ENCODE measurements around the gene MAP4.

MAP4 gene

GRCh38 chr3:47877290-47877689, 138.9 kb downstream of the MAP4 start:
- no peak for TF ChIP-seq CTCF (IDR thresholded peaks at IDR 0.05; ENCODE audit: low read length, missing control alignments)
- DNase-seq (ENCODE audit: low read depth), result peak; percentile 31
- no peak overlapping the region for H3K4me3 ChIP-seq (replicated peaks; ENCODE audit: low read depth, low read length)

- TF ChIP-seq CTCF (IDR thresholded peaks at IDR 0.05; ENCODE audit: low read length, missing control alignments), result no peak
- DNase-seq (ENCODE audit: low read depth), result no peak
- H3K4me3 ChIP-seq (replicated peaks; ENCODE audit: low read depth, low read length), result no peak overlapping the region
These were observed 141.3 kb downstream of the MAP4 start for GRCh38 chr3:47874913-47875312.

GRCh38 chr3:47874438-47874837, 141.8 kb downstream of the MAP4 start:
- H3K4me3 ChIP-seq (replicated peaks; ENCODE audit: low read depth, low read length), result no peak overlapping the region
- TF ChIP-seq CTCF (IDR thresholded peaks at IDR 0.05; ENCODE audit: low read length, missing control alignments), result no peak

GRCh38 chr3:47872916-47873315, 143.3 kb downstream of the MAP4 start:
- no peak for DNase-seq (ENCODE audit: low read depth)
- H3K4me3 ChIP-seq (replicated peaks; ENCODE audit: low read depth, low read length), result no peak overlapping the region
- TF ChIP-seq CTCF (IDR thresholded peaks at IDR 0.05; ENCODE audit: low read length, missing control alignments), result no peak

More at GRCh38 chr3:47874438-47874837, 141.8 kb downstream of the MAP4 start:
- no peak for DNase-seq (ENCODE audit: low read depth)

- DNase-seq (ENCODE audit: low read depth), result no peak
- no peak for TF ChIP-seq CTCF (IDR thresholded peaks at IDR 0.05; ENCODE audit: low read length, missing control alignments)
- no peak overlapping the region for H3K4me3 ChIP-seq (replicated peaks; ENCODE audit: low read depth, low read length)
These were observed 144.8 kb downstream of the MAP4 start for GRCh38 chr3:47871389-47871788.

- no peak for TF ChIP-seq CTCF (IDR thresholded peaks at IDR 0.05; ENCODE audit: low read length, missing control alignments)
- no peak for DNase-seq (ENCODE audit: low read depth)
- no peak overlapping the region for H3K4me3 ChIP-seq (replicated peaks; ENCODE audit: low read depth, low read length)
These were observed 145.4 kb downstream of the MAP4 start for GRCh38 chr3:47870702-47871260.

GRCh38 chr3:47870156-47870555, 146.1 kb downstream of the MAP4 start:
- no peak for DNase-seq (ENCODE audit: low read depth)

More at GRCh38 chr3:47870156-47870555, 146.1 kb downstream of the MAP4 start:
- no peak for TF ChIP-seq CTCF (IDR thresholded peaks at IDR 0.05; ENCODE audit: low read length, missing control alignments)
- no peak overlapping the region for H3K4me3 ChIP-seq (replicated peaks; ENCODE audit: low read depth, low read length)

Data from fibroblast of pulmonary artery (primary cell).